ENCODE results near the gene IFFO2. TPM values are rescaled to one million over a fixed set of nuclear protein-coding genes. Genes with fewer than 3 reads are reported as not detected.
A peak's percentile ranks its signal among the peaks of the same experiment; 100 is the strongest.

IFFO2 gene
- polyA plus RNA-seq, 4 donors: 0.22 to 3.6 (median 2.4) TPM

DNA sequence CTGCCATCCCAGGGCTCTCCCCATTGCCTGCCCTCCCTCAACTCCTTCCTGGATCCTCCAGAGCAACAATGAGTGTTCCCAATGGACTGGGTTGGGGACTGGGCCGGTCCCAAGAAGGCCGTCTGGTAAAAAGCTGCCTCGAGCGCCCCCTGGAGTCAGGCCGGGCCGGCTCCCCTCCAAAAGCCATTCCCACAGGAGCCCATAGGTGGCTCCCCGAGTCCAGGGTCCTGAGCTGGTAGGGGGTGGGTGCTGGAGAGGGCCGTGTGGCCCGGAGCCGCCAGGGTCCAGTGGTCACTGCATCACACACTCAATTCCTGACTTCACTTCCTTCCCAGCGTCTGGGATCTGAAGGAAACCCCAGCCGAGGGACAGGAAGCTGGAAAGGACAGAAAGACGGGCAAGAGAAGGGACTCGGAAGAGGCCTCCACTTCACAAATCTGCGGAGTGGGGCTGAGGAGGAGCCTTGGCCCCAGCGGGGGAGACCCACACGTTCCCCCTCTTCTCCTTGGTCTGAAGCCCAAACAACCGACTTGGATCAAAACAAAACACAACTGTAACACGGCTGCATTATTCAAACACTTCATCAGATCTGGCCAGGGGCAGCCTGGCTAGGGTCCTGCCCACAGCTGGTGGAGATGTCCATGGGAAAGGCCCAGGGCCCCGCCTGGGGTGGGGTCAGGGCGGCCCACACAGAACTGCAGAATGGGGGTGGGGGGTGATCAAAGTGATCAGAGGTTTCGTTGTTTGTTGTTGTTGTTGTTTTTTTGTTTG lies 43.2 kb downstream of the IFFO2 start:
- WGBS, 3 donors: 30 to 40% (median 37%) methylated on average over 22 of the region's 22 CpGs
- Histone ChIP-seq H3K27me3 (ENCODE audit: control insufficient read depth in 3 of 3, insufficient read depth in 3 of 3, low read length in 3 of 3) (no peaks in the 10 kb centered on the region), H3K36me3 (ENCODE audit: control insufficient read depth in 3 of 3, insufficient read depth in 2 of 3, low read depth in 1 of 3, low read length in 3 of 3) (peaks cover 0 to 53% (median 0%) of the 10 kb centered on the region in 3 donors), H3K27ac (ENCODE audit: low read depth in 1 of 3, low read length in 2 of 3) (peak overlapping the region in 1 of 3 donors; percentile 46), H3K4me3 (ENCODE audit: low read depth in 1 of 3, low read length in 3 of 3) (no peak overlapping the region), H3K9me3 (ENCODE audit: control insufficient read depth in 2 of 2, insufficient read depth in 1 of 2, low read depth in 1 of 2, low read length in 1 of 2) (no peaks in the 10 kb centered on the region), H3K4me1 (ENCODE audit: control insufficient read depth in 3 of 3, insufficient read depth in 2 of 3, low read depth in 1 of 3, low read length in 2 of 3) (peaks cover 0 to 3% (median 0%) of the 10 kb centered on the region in 3 donors)
- DNase-seq: peak; percentile 63 to 81
- no peak for FAIRE-seq

DNA sequence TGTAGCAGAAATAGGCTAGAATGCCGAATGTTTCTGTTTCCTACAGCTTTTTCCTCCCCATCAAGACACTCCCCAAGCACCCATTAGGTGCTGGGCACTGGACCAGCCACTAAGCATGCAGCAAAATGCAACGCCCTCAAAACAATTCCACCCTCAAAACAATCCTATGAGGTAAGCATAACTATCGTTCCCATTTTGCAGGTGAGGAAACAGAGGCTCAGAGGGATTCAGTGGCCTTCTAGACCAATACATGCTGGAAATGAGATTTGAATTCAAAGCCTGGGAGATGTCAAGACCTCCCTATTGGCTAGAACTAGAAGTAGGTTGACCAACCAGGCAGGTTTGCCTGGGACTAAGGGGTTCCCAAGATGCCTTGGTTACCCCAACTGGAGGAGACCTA lies 43.9 kb downstream of the IFFO2 start:
- no peak for DNase-seq
- peaks cover 0 to 3% (median 0%) of the 10 kb centered on the region in 3 donors for H3K4me1 ChIP-seq (ENCODE audit: control insufficient read depth in 3 of 3, insufficient read depth in 2 of 3, low read depth in 1 of 3, low read length in 2 of 3)
- FAIRE-seq: no peak
- H3K27me3 ChIP-seq (ENCODE audit: control insufficient read depth in 3 of 3, insufficient read depth in 3 of 3, low read length in 3 of 3): no peaks in the 10 kb centered on the region
- no peak overlapping the region for H3K27ac ChIP-seq (ENCODE audit: low read depth in 1 of 3, low read length in 2 of 3)
- peaks cover 0 to 52% (median 0%) of the 10 kb centered on the region in 3 donors for H3K36me3 ChIP-seq (ENCODE audit: control insufficient read depth in 3 of 3, insufficient read depth in 2 of 3, low read depth in 1 of 3, low read length in 3 of 3)
- H3K9me3 ChIP-seq (ENCODE audit: control insufficient read depth in 2 of 2, insufficient read depth in 1 of 2, low read depth in 1 of 2, low read length in 1 of 2): no peaks in the 10 kb centered on the region
- 90 to 91% (median 90%) methylated on average over 3 of the region's 3 CpGs for WGBS, 3 donors
- H3K4me3 ChIP-seq (ENCODE audit: low read depth in 1 of 3, low read length in 3 of 3): no peak overlapping the region

GRCh38 chr1:18908911-18909771 lies 47.3 kb downstream of the IFFO2 start:
- Histone ChIP-seq H3K27me3 (ENCODE audit: control insufficient read depth in 3 of 3, insufficient read depth in 3 of 3, low read length in 3 of 3) (no peaks in the 10 kb centered on the region), H3K27ac (ENCODE audit: low read depth in 1 of 3, low read length in 2 of 3) (no peak overlapping the region), H3K4me1 (ENCODE audit: control insufficient read depth in 3 of 3, insufficient read depth in 2 of 3, low read depth in 1 of 3, low read length in 2 of 3) (peaks cover 0 to 6% (median 0%) of the 10 kb centered on the region in 3 donors), H3K36me3 (ENCODE audit: control insufficient read depth in 3 of 3, insufficient read depth in 2 of 3, low read depth in 1 of 3, low read length in 3 of 3) (peaks cover 0 to 41% (median 2%) of the 10 kb centered on the region in 3 donors), H3K4me3 (ENCODE audit: low read depth in 1 of 3, low read length in 3 of 3) (no peak overlapping the region), H3K9me3 (ENCODE audit: control insufficient read depth in 2 of 2, insufficient read depth in 1 of 2, low read depth in 1 of 2, low read length in 1 of 2) (no peaks in the 10 kb centered on the region)
- DNase-seq (no peak), FAIRE-seq (no peak)
- WGBS, 3 donors: 77 to 81% (median 80%) methylated on average over 17 of the region's 17 CpGs

GRCh38 chr1:18907917-18908845 lies 48.3 kb downstream of the IFFO2 start:
- 66 to 91% (median 83%) methylated on average over 21 to 22 of the region's 22 CpGs for WGBS, 3 donors
- H3K27ac ChIP-seq (ENCODE audit: low read depth in 1 of 3, low read length in 2 of 3): peak overlapping the region in 1 of 3 donors; percentile 41
- peaks cover 0 to 41% (median 2%) of the 10 kb centered on the region in 3 donors for H3K36me3 ChIP-seq (ENCODE audit: control insufficient read depth in 3 of 3, insufficient read depth in 2 of 3, low read depth in 1 of 3, low read length in 3 of 3)
- no peak overlapping the region for H3K4me3 ChIP-seq (ENCODE audit: low read depth in 1 of 3, low read length in 3 of 3)
- DNase-seq: no peak
- FAIRE-seq: no peak
- H3K9me3 ChIP-seq (ENCODE audit: control insufficient read depth in 2 of 2, insufficient read depth in 1 of 2, low read depth in 1 of 2, low read length in 1 of 2): no peaks in the 10 kb centered on the region
- H3K27me3 ChIP-seq (ENCODE audit: control insufficient read depth in 3 of 3, insufficient read depth in 3 of 3, low read length in 3 of 3): peaks cover 0 to 5% (median 0%) of the 10 kb centered on the region in 3 donors
- peaks cover 0 to 5% (median 0%) of the 10 kb centered on the region in 3 donors for H3K4me1 ChIP-seq (ENCODE audit: control insufficient read depth in 3 of 3, insufficient read depth in 2 of 3, low read depth in 1 of 3, low read length in 2 of 3)

DNA sequence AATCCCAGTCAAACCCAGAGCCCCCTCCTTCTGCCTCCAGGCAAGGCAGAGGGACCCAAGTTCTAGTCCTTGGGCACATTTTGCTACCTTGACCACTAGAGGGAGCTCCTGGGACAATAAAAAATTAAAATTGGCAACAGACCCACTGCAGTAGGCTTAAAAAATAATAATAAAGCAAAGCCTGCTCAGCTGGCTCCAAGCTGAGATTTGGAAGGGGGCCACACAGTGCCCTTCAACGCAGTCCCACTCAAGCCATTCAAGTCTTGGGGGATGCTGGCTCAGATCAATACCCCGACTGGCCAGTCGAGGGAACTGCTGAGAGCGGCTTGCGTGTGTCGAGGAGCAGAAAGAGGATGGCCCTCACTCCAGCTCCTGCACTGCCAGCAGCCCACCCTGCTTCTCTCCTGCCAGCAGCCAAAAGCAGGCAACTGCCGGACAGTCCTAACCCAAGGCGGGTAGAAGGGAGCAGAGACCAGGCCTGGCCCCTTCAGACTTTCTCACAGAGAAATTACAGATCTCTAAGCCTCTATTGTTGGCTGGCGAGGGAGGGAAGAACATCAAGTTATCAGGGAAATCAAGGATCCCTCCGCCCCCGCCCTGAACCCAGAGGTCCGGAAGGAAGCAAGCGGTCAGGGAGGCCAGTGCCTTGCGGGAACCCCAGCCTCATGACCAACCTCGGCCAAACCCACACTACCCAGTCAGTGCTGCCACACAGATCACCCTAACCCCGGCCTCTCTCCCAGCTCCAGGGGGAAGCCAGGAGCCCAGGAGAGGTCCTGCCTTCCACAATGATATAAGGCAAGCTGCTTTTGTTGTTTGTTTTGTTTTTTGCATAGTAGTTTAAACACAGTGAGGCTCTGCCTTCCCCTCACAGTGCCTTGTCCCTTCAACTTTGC lies 49.2 kb downstream of the IFFO2 start:
- no peak for FAIRE-seq

DNA sequence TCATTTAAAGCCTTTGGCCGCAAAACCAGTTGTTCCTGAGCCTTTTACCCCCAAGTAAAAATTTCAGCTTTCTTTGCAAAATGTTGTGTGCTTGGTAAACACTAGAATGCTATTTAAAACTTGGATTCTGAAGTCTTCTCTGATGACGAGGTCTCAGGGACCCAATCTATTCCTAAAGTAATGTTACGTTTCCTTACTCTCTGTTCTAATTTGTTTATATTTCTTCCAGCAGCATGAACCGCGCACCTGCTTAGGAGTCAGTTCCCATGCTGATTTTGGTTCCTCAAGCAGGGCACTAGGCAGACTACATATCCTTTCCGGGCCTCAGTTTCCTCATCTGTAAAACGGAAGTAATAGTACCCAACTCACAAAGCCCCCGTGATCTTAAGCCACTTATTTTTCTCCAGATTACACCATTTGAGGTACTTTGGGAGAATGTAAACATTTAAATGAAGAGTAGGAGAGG lies 53.2 kb downstream of the IFFO2 start:
- Histone ChIP-seq H3K27me3 (ENCODE audit: control insufficient read depth in 3 of 3, insufficient read depth in 3 of 3, low read length in 3 of 3) (peaks cover 0 to 43% (median 0%) of the 10 kb centered on the region in 3 donors), H3K36me3 (ENCODE audit: control insufficient read depth in 3 of 3, insufficient read depth in 2 of 3, low read depth in 1 of 3, low read length in 3 of 3) (peaks cover 0 to 8% (median 2%) of the 10 kb centered on the region in 3 donors), H3K4me1 (ENCODE audit: control insufficient read depth in 3 of 3, insufficient read depth in 2 of 3, low read depth in 1 of 3, low read length in 2 of 3) (peaks cover 0 to 13% (median 0%) of the 10 kb centered on the region in 3 donors), H3K27ac (ENCODE audit: low read depth in 1 of 3, low read length in 2 of 3) (peak overlapping the region in 2 of 3 donors; percentile 69 to 77), H3K4me3 (ENCODE audit: low read depth in 1 of 3, low read length in 3 of 3) (peak overlapping the region in 2 of 3 donors; percentile 53 to 61), H3K9me3 (ENCODE audit: control insufficient read depth in 2 of 2, insufficient read depth in 1 of 2, low read depth in 1 of 2, low read length in 1 of 2) (no peaks in the 10 kb centered on the region)
- FAIRE-seq (no peak), DNase-seq (no peak)
- WGBS, 3 donors: 36 to 39% (median 38%) methylated on average over 8 of the region's 8 CpGs

More for the DNA sequence above, 49.2 kb downstream of the IFFO2 start:
- Histone ChIP-seq H3K9me3 (ENCODE audit: control insufficient read depth in 2 of 2, insufficient read depth in 1 of 2, low read depth in 1 of 2, low read length in 1 of 2) (no peaks in the 10 kb centered on the region), H3K36me3 (ENCODE audit: control insufficient read depth in 3 of 3, insufficient read depth in 2 of 3, low read depth in 1 of 3, low read length in 3 of 3) (peaks cover 0 to 38% (median 2%) of the 10 kb centered on the region in 3 donors), H3K4me3 (ENCODE audit: low read depth in 1 of 3, low read length in 3 of 3) (no peak overlapping the region), H3K4me1 (ENCODE audit: control insufficient read depth in 3 of 3, insufficient read depth in 2 of 3, low read depth in 1 of 3, low read length in 2 of 3) (peaks cover 0 to 9% (median 0%) of the 10 kb centered on the region in 3 donors), H3K27ac (ENCODE audit: low read depth in 1 of 3, low read length in 2 of 3) (peak overlapping the region in 2 of 3 donors; percentile 8 to 41), H3K27me3 (ENCODE audit: control insufficient read depth in 3 of 3, insufficient read depth in 3 of 3, low read length in 3 of 3) (peaks cover 0 to 8% (median 0%) of the 10 kb centered on the region in 3 donors)
- 54 to 80% (median 77%) methylated on average over 16 of the region's 16 CpGs for WGBS, 3 donors
- DNase-seq: peak; percentile 61 to 68
